AG04450 (cell line): ENCODE data around the gene CNTROB. TPM values are rescaled to one million over a fixed set of nuclear protein-coding genes. Genes with fewer than 3 reads are reported as not detected.

Experiments
- CTCF ChIA-PET: fragments of 300-600, 350-600 bp; formaldehyde crosslinking; extraction: SDS; loops from one replicate; lab custom pipeline; 2022; ENCODE audit warnings: antibody characterized with exemption, inconsistent platforms; lab: Charles Lee
- POLR2A ChIA-PET: fragments of 350-600 bp; formaldehyde crosslinking; extraction: SDS; loops from one replicate; lab custom pipeline; 2021; ENCODE audit warnings: antibody characterized with exemption, inconsistent platforms; lab: Yijun Ruan, JAX
- DNase-seq: peaks from one replicate; pipeline ENCODE4 v3.0.0-alpha.2; 2011; ENCODE audit warnings: low read depth, low spot score
- H3K27ac ChIP-seq: one replicate; pipeline ENCODE4 v1.5.1; 2012; ENCODE audit warnings: low read depth, low read length, control low read depth
- H3K27me3 ChIP-seq: one replicate; pipeline ENCODE4 v1.6.0; 2012; ENCODE audit warnings: low read length; ENCODE audit not compliant: control insufficient read depth, insufficient read depth
- H3K4me3 ChIP-seq: 2 replicates; pipeline ENCODE4 v1.5.1; 2011; ENCODE audit warnings: mild to moderate bottlenecking, low read depth, low read length, control low read depth
- H3K9me3 ChIP-seq: 2 replicates; pipeline ENCODE4 v1.5.1; 2012; ENCODE audit warnings: low read length; ENCODE audit not compliant: control insufficient read depth, insufficient read depth
- polyA plus RNA-seq: library from polyadenylated mRNA; depleted of rRNA; stranded (reverse); fragments of >200 nt; gene quantifications from 2 replicates; pipeline ENCODE4 v1.2.3, GENCODE V29; 2011
- TF ChIP-seq, protein P1 (sequence below): IDR thresholded peaks from 2 replicates; pipeline ENCODE4 v1.5.1; 2011; ENCODE audit warnings: low read depth, low read length, control low read depth, inconsistent platforms

CNTROB gene
- polyA plus RNA-seq, 1 experiment, result 11.3 TPM

- POLR2A ChIA-PET, result interaction anchor here (0.6 to 2.2 kb wide), 4 partner anchors 9 to 74 kb away, joined by 3 to 15 read pairs (median 4); partner anchors contain the start of genes NAA38 and RNF227
Observed at GRCh38 chr17:7930841-7931631, 970 bp upstream of the CNTROB start.

GRCh38 chr17:7932483-7932891, 481 bp downstream of the CNTROB start:
- CTCF ChIA-PET, result interaction anchor here (0.6 to 4.6 kb wide), 14 partner anchors 8 to 189 kb away, joined by 3 to 29 read pairs (median 5); partner anchors contain the start of gene RNF227

More at GRCh38 chr17:7930841-7931631, 970 bp upstream of the CNTROB start:
- no peaks in the 10 kb centered on the region for H3K27me3 ChIP-seq
- no peak for DNase-seq
- no peak overlapping the region for H3K27ac ChIP-seq
- TF ChIP-seq, protein P1, sequence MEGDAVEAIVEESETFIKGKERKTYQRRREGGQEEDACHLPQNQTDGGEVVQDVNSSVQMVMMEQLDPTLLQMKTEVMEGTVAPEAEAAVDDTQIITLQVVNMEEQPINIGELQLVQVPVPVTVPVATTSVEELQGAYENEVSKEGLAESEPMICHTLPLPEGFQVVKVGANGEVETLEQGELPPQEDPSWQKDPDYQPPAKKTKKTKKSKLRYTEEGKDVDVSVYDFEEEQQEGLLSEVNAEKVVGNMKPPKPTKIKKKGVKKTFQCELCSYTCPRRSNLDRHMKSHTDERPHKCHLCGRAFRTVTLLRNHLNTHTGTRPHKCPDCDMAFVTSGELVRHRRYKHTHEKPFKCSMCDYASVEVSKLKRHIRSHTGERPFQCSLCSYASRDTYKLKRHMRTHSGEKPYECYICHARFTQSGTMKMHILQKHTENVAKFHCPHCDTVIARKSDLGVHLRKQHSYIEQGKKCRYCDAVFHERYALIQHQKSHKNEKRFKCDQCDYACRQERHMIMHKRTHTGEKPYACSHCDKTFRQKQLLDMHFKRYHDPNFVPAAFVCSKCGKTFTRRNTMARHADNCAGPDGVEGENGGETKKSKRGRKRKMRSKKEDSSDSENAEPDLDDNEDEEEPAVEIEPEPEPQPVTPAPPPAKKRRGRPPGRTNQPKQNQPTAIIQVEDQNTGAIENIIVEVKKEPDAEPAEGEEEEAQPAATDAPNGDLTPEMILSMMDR, result no peak
- CTCF ChIA-PET, result interaction anchor here (0.6 to 4.1 kb wide), 5 partner anchors 9 to 59 kb away, joined by 3 to 29 read pairs (median 7); no protein-coding TSS in a partner anchor
- no peaks in the 10 kb centered on the region for H3K9me3 ChIP-seq
- H3K4me3 ChIP-seq, result peak overlapping the region; percentile 100

GRCh38 chr17:7932949-7933348, 943 bp downstream of the CNTROB start:
- peak overlapping the region; percentile 100 for H3K4me3 ChIP-seq
- no peak for DNase-seq
- TF ChIP-seq, protein P1, result peak; percentile 48
- ChIA-PET CTCF (interaction anchor here (0.6 to 4.6 kb wide), 15 partner anchors 7 to 190 kb away, joined by 3 to 29 read pairs (median 5); partner anchors contain the start of gene RNF227), POLR2A (interaction anchor here (0.6 to 2.2 kb wide), 5 partner anchors 11 to 73 kb away, joined by 3 to 15 read pairs (median 5); partner anchors contain the start of gene RNF227)
- peak overlapping the region; percentile 70 for H3K27ac ChIP-seq
- H3K27me3 ChIP-seq, result no peaks in the 10 kb centered on the region
- H3K9me3 ChIP-seq, result no peaks in the 10 kb centered on the region

More at GRCh38 chr17:7932483-7932891, 481 bp downstream of the CNTROB start:
- no peaks in the 10 kb centered on the region for H3K9me3 ChIP-seq
- peak overlapping the region; percentile 100 for H3K4me3 ChIP-seq
- peak overlapping the region; percentile 70 for H3K27ac ChIP-seq
- TF ChIP-seq, protein P1, result no peak
- POLR2A ChIA-PET, result interaction anchor here (0.7 to 2.2 kb wide), 5 partner anchors 10 to 75 kb away, joined by 3 to 15 read pairs (median 4); partner anchors contain the start of genes NAA38 and RNF227
- no peaks in the 10 kb centered on the region for H3K27me3 ChIP-seq
- no peak for DNase-seq

DNA sequence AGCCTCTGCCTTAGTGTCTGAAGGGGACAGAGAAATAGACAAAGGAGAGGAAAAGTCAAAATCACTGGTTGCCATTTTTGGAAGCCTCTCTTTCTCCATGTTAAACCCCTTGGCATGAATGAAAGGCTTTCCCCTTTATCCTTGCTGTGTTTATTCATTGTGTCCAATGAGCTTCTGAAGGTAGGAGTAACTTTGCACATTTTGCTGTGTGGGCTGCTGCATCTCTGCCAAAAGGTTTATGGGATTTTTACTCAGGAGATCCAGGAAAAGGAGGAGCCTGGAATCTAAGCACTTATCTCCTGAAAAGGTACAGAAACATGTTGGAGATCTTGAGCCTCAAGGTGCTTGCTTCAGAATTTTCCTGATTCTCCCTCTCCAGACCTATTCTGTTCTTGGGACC, 3.9 kb downstream of the CNTROB start:
- DNase-seq, result no peak
- ChIA-PET CTCF (interaction anchor here (0.6 to 4.6 kb wide), 4 partner anchors 20 to 106 kb away, joined by 3 to 21 read pairs (median 4); no protein-coding TSS in a partner anchor), POLR2A (no interaction called here)
- Histone ChIP-seq H3K27ac (no peak overlapping the region), H3K9me3 (no peaks in the 10 kb centered on the region), H3K27me3 (no peaks in the 10 kb centered on the region), H3K4me3 (no peak overlapping the region)
- TF ChIP-seq, protein P1, result no peak
